Measurements from ENCODE around the gene FUT7. TPM values are rescaled to one million over a fixed set of nuclear protein-coding genes. Genes with fewer than 3 reads are reported as not detected.

The FUT7 gene
- total and polyA plus RNA-seq, 2 of the 8 experiments (the other 6 are each of a cell fraction or from before 2014, with no cell fraction given): not detected

DNA sequence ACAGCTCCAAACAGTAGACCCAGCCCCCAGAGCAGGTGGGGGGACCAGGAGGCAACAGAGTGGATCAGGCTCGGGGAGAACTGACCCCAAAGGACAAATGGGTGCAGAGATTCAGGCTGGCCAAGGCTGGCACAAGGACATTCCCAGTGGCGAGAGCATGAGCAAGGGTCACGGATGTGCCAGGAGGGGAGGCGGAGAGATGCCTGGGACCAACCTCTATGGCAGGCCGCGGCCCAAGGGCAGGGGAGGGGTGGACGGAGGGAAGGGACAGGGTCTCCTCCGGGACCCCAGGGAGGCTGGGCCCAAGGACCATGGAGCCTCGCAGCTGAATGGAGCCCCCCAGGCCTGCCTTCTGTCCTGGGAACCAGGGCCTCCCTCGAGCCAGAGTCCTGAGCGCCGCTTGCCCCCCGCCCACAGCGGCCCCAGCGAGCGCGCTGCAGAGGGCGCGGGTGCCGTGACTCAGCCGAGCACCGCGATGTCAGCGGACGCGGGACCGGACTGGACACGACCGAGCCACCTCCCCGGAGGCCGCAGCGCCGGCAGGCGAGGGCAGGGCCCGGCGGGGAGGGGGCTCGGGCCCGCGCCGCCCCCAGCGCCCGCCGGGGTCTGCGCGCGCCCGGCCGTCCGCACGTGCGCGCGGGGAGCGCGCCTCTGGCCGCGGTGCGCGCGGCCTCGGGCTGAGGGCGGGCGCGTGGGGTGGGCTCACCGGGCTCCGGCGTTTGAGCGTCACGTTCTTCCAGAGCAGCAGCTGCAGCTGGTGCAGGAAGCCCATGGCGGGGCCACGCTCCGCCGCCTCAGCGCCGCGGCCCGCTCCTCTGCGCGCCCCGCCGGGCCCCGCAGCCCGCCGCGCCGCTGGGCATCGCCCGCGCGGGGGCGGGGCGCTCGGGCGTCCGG, 4.3 kb downstream of the FUT7 start, which contains the start of gene ABCA2:
Gene ABCA2, minus strand, starts transcription at position 869 of the 894 bp plus-strand sequence. Its CDS starts 97 bp downstream, at position 772.
- no peak for DNase-seq (ENCODE audit: low read depth in 1 of 2, low spot score in 2 of 2)
- POLR2A ChIA-PET (ENCODE audit: partially characterized antibody): interaction anchor here (1.2 kb wide), 1 partner anchor 213 kb away, joined by 3 read pairs; the partner anchor contains the start of gene TUBB4B

More for the DNA sequence above, 4.3 kb downstream of the FUT7 start, which contains the start of gene ABCA2:
- H3K4me2 ChIP-seq (ENCODE audit: insufficient read depth in 1 of 2, low read depth in 2 of 2, low read length in 2 of 2): peak within 1 kb of the TSS; percentile 39 to 91
- H2BK5ac ChIP-seq (ENCODE audit: low read depth, low read length): no peak within 1 kb of the TSS
- peaks cover 0 to 4% of the 10 kb centered on the region in 2 experiments for H4K20me1 ChIP-seq (replicated peaks in 1 of 2; ENCODE audit: control insufficient read depth in 1 of 2, insufficient read depth in 2 of 2, low read length in 2 of 2)
- no peak within 1 kb of the TSS for H3K27ac ChIP-seq (ENCODE audit: low read depth, low read length)
- H2BK15ac ChIP-seq (ENCODE audit: low read length): peak within 1 kb of the TSS; percentile 88; the same call in 1 of the 2 replicates
- H3K79me1 ChIP-seq (ENCODE audit: low read depth, low read length): no peaks in the 10 kb centered on the region
- 38% methylated on average over 16 of the region's 95 CpGs; no CpG with 5 or more reads in 1 of the 2 experiments for WGBS, 2 experiments (ENCODE audit: extremely low coverage in 1 of 2, insufficient coverage in 1 of 2, insufficient read length in 1 of 2, insufficient replicate concordance in 2 of 2, low coverage in 1 of 2, low lambda C conversion rate in 2 of 2, missing lambda C conversion rate in 1 of 2)
- peak within 1 kb of the TSS; percentile 82; the same call in 1 of the 2 replicates for H2AFZ ChIP-seq (ENCODE audit: low read length)
- H2AK5ac ChIP-seq (ENCODE audit: low read depth, low read length): no peak within 1 kb of the TSS
- no peak within 1 kb of the TSS for H3K23ac ChIP-seq (ENCODE audit: insufficient read length)
- no peaks in the 10 kb centered on the region for H3K9me3 ChIP-seq (ENCODE audit: insufficient read depth in 2 of 2, low read depth in 1 of 2, low read length in 1 of 2)
- H3K27me3 ChIP-seq (replicated peaks in 1 of 4; ENCODE audit: control insufficient read depth in 3 of 4, extremely low read depth in 1 of 4, insufficient read depth in 3 of 4, low read length in 3 of 4): peaks cover 1 to 27% (median 15%) of the 10 kb centered on the region in 4 experiments; a peak in 6 of 7 replicates
- peak within 1 kb of the TSS; percentile 46 for H4K8ac ChIP-seq (ENCODE audit: extremely low read depth, insufficient read depth, low read length)
- no peak within 1 kb of the TSS; a peak in 2 of 7 replicates for H3K9ac ChIP-seq (replicated peaks in 1 of 4; ENCODE audit: extremely low read depth in 1 of 4, low read depth in 3 of 4, low read length in 3 of 4)
- H4K5ac ChIP-seq (ENCODE audit: insufficient read length, low read depth, low read length): no peak within 1 kb of the TSS
- H2BK120ac ChIP-seq (replicated peaks; ENCODE audit: low read depth, low read length): no peak within 1 kb of the TSS
- peak within 1 kb of the TSS; percentile 80 for H3K4ac ChIP-seq (replicated peaks; ENCODE audit: insufficient read length, low read depth, low read length)
- H3K4me1 ChIP-seq (replicated peaks in 1 of 4; ENCODE audit: control insufficient read depth in 3 of 4, insufficient read depth in 4 of 4, low read length in 3 of 4): peaks cover 0 to 11% (median 3%) of the 10 kb centered on the region in 4 experiments; a peak in 5 of 7 replicates
- H3K14ac ChIP-seq (ENCODE audit: insufficient read length): no peak within 1 kb of the TSS
- TF ChIP-seq KDM1A (IDR thresholded peaks at IDR 0.05; ENCODE audit: borderline replicate concordance, low read length) (no peak), KDM4A (IDR thresholded peaks at IDR 0.05; ENCODE audit: low read depth, low read length, severe bottlenecking) (no peak), GABPA (IDR thresholded peaks at IDR 0.05; ENCODE audit: borderline replicate concordance, insufficient read depth, low read length) (peak; percentile 60; the same call in 1 of the 2 replicates)
- TF ChIP-seq, protein P1, sequence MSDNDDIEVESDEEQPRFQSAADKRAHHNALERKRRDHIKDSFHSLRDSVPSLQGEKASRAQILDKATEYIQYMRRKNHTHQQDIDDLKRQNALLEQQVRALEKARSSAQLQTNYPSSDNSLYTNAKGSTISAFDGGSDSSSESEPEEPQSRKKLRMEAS (IDR thresholded peaks at IDR 0.05): peak; percentile 7; the same call in 1 of the 2 replicates
- H2BK12ac ChIP-seq (ENCODE audit: low read depth, low read length): no peak within 1 kb of the TSS; the same call in 1 of the 2 replicates
- peaks cover 4% of the 10 kb centered on the region; the same call in 1 of the 2 replicates for H3K23me2 ChIP-seq (ENCODE audit: low read depth, low read length)
- H3K56ac ChIP-seq (replicated peaks; ENCODE audit: insufficient read length, low read depth, low read length): no peak within 1 kb of the TSS
- H3K79me2 ChIP-seq (ENCODE audit: control insufficient read depth in 1 of 2, insufficient read depth in 2 of 2, low read length in 2 of 2): no peaks in the 10 kb centered on the region
- peak within 1 kb of the TSS; percentile 59 for H4K91ac ChIP-seq (replicated peaks; ENCODE audit: insufficient read length, low read length)
- H2BK20ac ChIP-seq (ENCODE audit: low read length): no peak within 1 kb of the TSS
- CTCF ChIA-PET (ENCODE audit: partially characterized antibody): interaction anchor here (0.8 to 8.5 kb wide), 26 partner anchors 7 to 234 kb away, joined by 3 to 110 read pairs (median 10); partner anchors contain the start of genes AJM1, C8G, CLIC3 and LCNL1
- peak within 1 kb of the TSS; percentile 37 to 78 (median 46) for H3K4me3 ChIP-seq (ENCODE audit: extremely low read depth in 1 of 4, insufficient read depth in 2 of 4, low read depth in 3 of 4, low read length in 4 of 4)
- FAIRE-seq: no peak
- H3K36me3 ChIP-seq (ENCODE audit: control insufficient read depth in 2 of 4, insufficient read depth in 4 of 4, low read length in 3 of 4): no peaks in the 10 kb centered on the region
- peak within 1 kb of the TSS; percentile 60 for H3K18ac ChIP-seq (ENCODE audit: extremely low read depth, low read length)
